ENCODE results near the gene ELANE. TPM values are rescaled to one million over a fixed set of nuclear protein-coding genes. Genes with fewer than 3 reads are reported as not detected.

The ELANE gene
- 1 to 10 TPM in 2 of 4 donors, under 1 TPM in 1, not detected in 1; 0.72 to 7.7 (median 1.0) TPM for total RNA-seq

DNA sequence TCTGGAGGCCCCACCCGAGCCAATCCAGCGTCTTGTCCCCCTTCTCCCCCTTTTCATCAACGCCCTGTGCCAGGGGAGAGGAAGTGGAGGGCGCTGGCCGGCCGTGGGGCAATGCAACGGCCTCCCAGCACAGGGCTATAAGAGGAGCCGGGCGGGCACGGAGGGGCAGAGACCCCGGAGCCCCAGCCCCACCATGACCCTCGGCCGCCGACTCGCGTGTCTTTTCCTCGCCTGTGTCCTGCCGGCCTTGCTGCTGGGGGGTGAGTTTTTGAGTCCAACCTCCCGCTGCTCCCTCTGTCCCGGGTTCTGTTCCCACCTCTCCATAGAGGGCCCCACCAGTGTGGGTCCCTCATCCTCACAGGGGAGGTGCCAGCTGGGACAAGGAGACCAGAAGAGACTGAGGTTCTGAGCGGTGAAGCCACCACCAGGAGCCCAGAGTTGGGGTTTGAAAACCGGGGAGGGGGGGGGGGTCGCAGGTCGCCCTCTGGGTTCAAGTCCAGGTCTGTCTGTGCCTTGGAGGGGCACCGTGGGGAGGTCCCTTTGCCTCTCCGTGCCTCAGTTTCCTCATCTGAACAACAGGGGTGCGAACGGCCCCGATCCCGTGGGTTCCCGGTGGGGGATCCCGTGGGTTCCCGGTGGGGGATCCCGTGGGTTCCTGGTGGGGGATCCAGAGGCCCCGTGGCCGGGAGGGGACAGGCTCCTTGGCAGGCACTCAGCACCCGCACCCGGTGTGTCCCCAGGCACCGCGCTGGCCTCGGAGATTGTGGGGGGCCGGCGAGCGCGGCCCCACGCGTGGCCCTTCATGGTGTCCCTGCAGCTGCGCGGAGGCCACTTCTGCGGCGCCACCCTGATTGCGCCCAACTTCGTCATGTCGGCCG lies at the start of gene ELANE:
Gene ELANE, plus strand, starts transcription at position 168 of the 878 bp plus-strand sequence. Its CDS starts 26 bp downstream, at position 194.
- DNase-seq (ENCODE audit: low spot score): no peak
- no peak for ATAC-seq (ENCODE audit: low FRiP score)
- TF ChIP-seq, protein P1, sequence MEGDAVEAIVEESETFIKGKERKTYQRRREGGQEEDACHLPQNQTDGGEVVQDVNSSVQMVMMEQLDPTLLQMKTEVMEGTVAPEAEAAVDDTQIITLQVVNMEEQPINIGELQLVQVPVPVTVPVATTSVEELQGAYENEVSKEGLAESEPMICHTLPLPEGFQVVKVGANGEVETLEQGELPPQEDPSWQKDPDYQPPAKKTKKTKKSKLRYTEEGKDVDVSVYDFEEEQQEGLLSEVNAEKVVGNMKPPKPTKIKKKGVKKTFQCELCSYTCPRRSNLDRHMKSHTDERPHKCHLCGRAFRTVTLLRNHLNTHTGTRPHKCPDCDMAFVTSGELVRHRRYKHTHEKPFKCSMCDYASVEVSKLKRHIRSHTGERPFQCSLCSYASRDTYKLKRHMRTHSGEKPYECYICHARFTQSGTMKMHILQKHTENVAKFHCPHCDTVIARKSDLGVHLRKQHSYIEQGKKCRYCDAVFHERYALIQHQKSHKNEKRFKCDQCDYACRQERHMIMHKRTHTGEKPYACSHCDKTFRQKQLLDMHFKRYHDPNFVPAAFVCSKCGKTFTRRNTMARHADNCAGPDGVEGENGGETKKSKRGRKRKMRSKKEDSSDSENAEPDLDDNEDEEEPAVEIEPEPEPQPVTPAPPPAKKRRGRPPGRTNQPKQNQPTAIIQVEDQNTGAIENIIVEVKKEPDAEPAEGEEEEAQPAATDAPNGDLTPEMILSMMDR (IDR thresholded peaks at IDR 0.05): no peak

DNA sequence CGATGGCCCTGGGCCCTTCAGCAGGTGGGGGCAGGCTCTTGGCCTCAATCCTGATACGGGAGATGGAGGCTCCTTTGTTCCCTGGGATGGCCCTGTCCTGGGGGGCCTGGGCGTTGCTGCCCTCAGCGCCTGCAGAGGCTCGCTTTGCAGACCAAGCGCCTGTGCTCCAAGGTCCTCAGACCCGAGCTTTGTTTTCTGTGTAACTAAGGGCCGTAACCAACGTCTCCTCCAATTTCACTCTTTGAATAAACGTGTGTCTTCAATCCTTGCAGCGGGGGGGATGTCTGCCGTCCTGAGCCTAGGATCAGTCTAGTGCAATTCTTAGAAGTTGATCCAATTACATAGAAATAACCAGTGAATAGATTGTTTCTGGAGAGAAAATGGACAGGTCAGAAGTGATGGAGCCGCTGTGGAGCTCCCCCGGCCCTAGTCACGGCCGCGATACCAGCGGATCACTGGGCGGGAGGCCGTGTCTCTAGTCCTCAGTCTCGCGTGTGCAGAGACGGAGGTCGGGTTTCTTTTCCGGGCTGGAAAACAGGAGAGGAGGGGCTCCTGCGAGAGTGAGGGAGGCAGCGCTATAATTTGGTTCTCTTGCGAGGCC lies 49.5 kb upstream of the ELANE start:
- DNase-seq (ENCODE audit: low spot score) (no peak), ATAC-seq (ENCODE audit: low FRiP score) (no peak)
- TF ChIP-seq, protein P1 (IDR thresholded peaks at IDR 0.05): no peak

DNA sequence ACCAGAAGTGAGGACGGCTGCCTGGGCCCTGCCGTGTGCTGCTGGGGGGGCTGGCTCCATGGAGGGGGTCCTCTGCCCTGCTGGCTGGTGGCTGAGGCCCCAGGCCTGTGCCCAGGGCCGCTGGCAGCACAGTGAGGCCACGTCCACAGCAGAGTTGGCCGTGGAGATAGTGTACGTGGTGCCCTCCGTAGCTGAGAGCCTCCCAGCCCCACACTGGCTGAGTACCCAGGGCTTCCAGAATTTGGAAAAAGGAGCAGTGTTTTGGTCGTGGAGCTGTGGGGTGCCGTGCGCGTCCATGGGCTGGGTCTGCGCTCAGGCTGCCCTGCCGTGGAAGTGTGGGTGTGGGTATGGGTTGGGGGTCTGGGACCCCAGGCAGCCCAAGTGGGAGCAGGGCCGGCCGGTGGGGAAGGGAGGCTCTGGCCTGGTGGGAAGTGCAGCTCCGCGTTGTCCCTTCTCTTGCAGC lies 49.0 kb upstream of the ELANE start:
- DNase-seq (ENCODE audit: low spot score) (no peak), ATAC-seq (ENCODE audit: low FRiP score) (no peak)
- TF ChIP-seq, protein P1 (IDR thresholded peaks at IDR 0.05): no peak

DNA sequence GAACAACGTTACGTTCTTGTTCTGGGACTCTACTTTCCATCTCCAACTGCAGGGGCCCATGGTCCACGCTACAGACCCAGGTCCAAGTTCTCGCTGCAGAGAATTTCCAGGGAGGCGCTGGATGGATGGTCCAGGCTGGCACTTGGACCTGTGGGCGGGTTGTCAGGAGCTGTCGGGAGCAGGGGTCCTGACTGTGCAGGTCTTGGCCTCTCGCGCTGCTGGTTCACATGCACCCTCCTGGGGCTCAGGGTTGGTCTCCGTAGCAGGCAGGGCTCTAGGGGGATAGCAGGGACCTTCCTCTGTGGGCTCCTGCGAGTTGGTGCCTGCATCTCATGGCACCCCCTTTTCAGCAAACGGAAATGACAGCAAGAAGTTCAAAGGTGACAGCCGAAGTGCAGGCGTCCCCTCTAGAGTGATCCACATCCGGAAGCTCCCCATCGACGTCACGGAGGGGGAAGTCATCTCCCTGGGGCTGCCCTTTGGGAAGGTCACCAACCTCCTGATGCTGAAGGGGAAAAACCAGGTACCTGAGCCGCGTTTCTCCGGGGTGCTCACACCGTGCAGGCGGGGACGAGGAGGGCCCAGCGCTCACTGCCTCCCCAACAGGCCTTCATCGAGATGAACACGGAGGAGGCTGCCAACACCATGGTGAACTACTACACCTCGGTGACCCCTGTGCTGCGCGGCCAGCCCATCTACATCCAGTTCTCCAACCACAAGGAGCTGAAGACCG lies 48.3 kb upstream of the ELANE start:
- ATAC-seq (ENCODE audit: low FRiP score) (no peak), DNase-seq (ENCODE audit: low spot score) (no peak)
- TF ChIP-seq, protein P1 (IDR thresholded peaks at IDR 0.05): no peak

DNA sequence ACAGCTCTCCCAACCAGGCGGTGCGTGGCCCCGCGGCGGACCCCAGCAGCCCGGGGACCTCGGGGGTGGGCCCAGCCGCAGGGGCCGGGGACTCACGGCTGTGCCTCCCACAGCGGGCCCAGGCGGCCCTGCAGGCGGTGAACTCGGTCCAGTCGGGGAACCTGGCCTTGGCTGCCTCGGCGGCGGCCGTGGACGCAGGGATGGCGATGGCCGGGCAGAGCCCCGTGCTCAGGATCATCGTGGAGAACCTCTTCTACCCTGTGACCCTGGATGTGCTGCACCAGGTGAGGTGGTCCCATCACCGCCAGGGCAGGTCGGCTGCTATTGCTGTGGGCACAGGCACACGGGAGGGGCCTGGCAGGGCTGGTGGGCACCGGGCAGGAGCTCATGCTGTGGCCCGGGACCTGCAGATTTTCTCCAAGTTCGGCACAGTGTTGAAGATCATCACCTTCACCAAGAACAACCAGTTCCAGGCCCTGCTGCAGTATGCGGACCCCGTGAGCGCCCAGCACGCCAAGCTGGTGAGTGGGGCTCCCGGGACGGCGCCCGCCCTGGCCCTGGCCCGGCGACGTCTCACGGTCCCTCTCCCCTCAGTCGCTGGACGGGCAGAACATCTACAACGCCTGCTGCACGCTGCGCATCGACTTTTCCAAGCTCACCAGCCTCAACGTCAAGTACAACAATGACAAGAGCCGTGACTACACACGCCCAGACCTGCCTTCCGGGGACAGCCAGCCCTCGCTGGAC lies 47.5 kb upstream of the ELANE start:
- DNase-seq (ENCODE audit: low spot score) (no peak), ATAC-seq (ENCODE audit: low FRiP score) (no peak)
- TF ChIP-seq, protein P1 (IDR thresholded peaks at IDR 0.05): no peak

DNA sequence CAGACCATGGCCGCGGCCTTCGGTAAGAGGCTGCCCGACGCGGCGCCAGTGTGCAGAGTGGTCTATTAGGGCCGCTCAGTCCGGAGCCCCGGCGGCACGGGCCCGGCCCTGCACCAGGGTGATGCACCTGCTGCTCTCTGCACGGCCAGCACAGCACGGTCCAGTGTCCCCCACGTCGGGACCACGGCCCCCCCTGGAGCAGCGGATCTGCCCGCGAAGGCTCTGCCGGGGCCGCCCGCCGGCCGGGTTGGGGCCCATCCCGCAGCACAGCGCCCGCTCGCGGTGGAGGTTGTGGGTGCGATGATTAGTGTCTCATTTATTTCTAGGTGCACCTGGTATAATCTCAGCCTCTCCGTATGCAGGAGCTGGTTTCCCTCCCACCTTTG lies 46.9 kb upstream of the ELANE start:
- ATAC-seq (ENCODE audit: low FRiP score) (no peak), DNase-seq (ENCODE audit: low spot score) (no peak)
- TF ChIP-seq, protein P1 (IDR thresholded peaks at IDR 0.05): no peak
